IPS-NIHi11 (cell line): ENCODE results near the gene FN3K.
"Not testable (repeated sequence)": the region's sequence is repeated elsewhere in the genome, so short reads cannot be mapped to it uniquely, and the experiment has no call there.

Source experiments
- DNase-seq: peaks from one replicate; pipeline ENCODE4 v3.0.0; 2012; ENCODE audit warnings: mixed read lengths, low spot score

FN3K gene

GRCh38 chr17:82737967-82738877, 2.8 kb downstream of the FN3K start:
- DNase-seq, result no peak

- DNase-seq, result no peak
Observed at GRCh38 chr17:82740906-82741759, 5.7 kb downstream of the FN3K start.

- no peak for DNase-seq
Observed at GRCh38 chr17:82743344-82744219, 8.2 kb downstream of the FN3K start.

- DNase-seq, result not testable (repeated sequence)
Observed at GRCh38 chr17:82744736-82745135, 9.3 kb downstream of the FN3K start.

- DNase-seq, result no peak
Observed at GRCh38 chr17:82745524-82745923, 10.1 kb downstream of the FN3K start.

- no peak for DNase-seq
Observed at GRCh38 chr17:82748756-82749155, 13.3 kb downstream of the FN3K start.

GRCh38 chr17:82750241-82750908, 15.0 kb downstream of the FN3K start:
- DNase-seq, result no peak

GRCh38 chr17:82751171-82751570, 15.8 kb downstream of the FN3K start:
- DNase-seq, result no peak

- peak; percentile 95 for DNase-seq
Observed at GRCh38 chr17:82751571-82752370, 16.4 kb downstream of the FN3K start, which contains the start of gene TBCD. Gene TBCD (plus strand): TSS chr17:82752065. CDS start chr17:82752194, 129 bp downstream.

GRCh38 chr17:82752371-82753200, 17.2 kb downstream of the FN3K start:
- no peak for DNase-seq

- DNase-seq, result no peak
Observed at GRCh38 chr17:82753201-82753464, 17.7 kb downstream of the FN3K start.

GRCh38 chr17:82754297-82755208, 19.1 kb downstream of the FN3K start:
- DNase-seq, result peak; percentile 63

GRCh38 chr17:82756166-82756565, 20.8 kb downstream of the FN3K start:
- no peak for DNase-seq

- DNase-seq, result no peak
Observed at GRCh38 chr17:82765371-82765770, 30.0 kb downstream of the FN3K start.

GRCh38 chr17:82767041-82767754, 31.8 kb downstream of the FN3K start:
- peak; percentile 80 for DNase-seq

GRCh38 chr17:82769041-82769440, 33.6 kb downstream of the FN3K start:
- no peak for DNase-seq

- DNase-seq, result no peak
Observed at GRCh38 chr17:82772026-82772425, 36.6 kb downstream of the FN3K start.

- not testable (repeated sequence) for DNase-seq
Observed at GRCh38 chr17:82774456-82774855, 39.0 kb downstream of the FN3K start.
